ENCODE data around the gene FJX1.

FJX1 gene

DNA sequence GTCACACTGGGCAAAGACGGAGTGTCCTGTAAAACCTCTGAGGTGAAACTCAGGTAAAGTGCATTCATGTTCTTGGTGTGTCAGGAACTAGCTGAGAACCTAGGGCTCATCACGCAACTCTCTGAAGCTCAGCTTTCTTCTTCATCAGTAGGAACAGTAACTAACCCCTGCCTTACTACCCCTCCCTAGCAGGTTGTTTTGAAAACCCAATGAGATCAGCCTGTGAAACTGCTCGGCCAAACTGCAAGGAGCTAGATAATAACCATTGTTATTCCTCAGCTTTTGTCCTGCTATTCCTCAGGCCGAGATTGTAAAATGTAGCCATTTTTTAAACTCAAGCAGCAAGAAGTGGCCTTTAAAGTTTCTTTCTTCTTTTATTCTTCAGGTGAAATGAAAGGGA lies 9.8 kb upstream of the FJX1 start:
- no peak for DNase-seq

DNA sequence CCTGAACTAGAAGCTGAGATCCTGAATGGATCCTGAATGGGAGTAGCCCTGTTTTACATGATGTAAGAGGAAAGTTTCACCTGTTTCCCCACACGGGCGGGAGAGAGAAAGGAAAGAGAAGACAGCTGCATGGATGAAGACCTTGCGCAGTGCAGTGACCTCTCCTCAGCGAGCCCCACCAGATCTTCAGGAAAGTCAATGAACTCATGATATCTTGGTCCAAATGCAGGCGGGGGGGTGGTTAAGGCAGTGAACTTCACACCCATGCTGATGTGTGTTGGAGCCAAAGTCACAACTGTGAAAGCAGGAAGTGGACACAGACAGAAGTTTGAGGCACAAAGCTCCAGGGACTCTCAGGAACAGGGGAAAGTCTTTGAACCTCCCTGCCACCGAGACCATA lies 8.6 kb upstream of the FJX1 start:
- DNase-seq = no peak

DNA sequence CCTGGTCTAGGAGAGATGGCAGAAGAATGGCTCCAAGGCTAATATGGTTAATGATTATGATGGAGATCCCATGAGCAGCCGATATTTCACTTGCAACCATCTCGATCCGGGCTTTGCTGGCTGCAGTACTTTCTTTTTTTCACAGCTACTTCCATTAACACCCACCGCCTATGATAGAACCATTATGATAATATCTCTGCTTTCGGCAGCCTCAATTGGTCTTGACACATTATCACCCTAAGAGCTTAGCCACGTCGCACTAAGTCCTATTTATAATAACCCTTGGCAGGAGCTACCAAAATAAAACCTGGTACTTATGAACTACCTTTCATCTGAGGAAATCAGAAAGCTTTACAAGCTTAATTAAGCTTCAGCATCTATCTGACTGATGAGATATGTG lies 7.6 kb upstream of the FJX1 start:
- no peak for DNase-seq

DNA sequence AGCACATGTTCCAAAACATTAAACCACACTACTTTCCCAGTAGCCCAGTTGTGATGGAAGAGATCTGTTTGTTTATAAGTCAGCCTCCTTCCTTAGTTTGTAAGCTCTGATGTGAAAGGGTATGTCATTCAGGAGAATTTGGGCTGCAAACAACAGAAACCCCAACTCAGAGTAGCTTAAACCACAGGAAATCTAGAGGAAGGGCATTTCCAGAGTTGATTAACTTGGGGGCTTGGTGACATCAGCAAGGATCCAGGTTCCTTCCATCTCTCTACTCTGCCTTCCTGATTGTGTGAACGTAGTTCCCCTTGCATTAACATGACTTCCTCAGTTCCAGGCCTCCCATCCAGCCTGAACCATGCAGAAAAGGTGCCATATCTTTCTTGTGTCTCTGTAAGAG lies 6.5 kb upstream of the FJX1 start:
- no peak for DNase-seq

DNA sequence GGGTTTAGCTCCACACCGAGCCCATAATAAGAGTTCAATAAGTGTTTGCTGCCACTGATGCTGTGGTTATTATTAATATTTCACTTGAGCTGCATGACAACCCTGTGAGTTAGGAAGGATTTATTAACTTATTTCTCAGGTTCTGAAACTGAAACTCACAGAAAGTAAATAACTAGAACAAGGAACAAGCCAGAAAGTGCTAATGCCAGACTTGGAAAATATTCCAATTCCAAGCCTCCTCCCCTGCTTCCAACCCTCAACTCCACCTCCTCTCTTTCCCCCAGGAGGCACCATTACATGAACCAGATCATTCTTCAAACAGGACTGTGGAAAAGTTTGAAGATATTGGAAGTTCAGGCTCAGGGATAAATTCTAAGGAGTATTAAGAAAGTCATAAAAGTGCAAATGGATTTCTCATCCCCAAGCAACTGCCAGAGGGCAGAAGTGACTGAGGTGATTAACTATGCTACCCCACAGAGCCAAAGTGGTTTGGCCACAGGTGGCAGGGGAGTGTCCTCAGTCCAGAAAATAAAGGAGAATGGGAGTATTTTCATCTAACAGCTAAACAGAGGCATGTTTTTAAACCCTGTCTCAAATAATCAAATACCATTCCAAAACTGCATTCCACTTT lies 3.2 kb upstream of the FJX1 start:
- no peak for DNase-seq

DNA sequence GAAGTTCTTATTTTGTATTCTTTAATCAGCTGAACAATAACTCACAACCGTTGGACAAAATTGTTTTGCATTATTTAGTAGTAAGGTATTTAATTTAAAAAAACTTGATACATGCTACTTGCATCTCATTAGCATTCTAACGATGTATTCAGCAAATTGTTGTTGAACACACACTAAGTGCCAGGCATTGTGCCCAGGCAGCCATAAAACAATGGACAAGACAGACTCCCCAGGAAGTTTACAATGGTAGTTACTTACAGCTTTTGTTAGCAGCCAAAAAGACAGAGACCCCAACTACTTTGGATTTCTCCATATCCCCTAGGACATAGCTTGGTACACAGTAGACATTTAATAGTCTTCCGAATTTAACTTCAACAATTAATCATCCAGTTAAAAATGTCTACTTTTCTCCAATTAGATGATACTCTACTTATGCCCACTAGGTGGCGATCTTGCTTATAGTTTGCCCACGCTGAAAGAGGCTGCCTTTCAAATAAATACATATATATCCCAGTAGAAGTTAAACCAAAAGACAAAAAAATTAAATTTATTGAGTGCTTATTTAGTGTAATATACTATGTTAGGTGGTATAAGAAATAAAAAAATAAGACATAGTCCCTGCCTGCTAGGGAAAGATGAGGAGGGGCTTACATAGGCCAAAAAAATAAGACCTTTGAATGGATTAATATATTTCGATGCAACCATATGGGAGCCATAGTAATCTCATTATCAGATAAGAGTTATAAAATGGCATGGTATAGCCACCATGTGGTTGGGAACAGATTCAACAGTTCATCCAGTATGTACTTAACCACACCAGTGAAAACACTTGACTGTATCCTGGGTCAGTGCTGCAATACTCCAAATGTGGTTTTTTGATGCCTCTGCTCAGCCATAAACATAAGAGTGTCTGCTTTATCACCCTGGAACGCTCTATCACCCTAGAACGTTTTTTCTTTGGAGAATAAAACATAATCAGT lies 2.0 kb upstream of the FJX1 start:
- DNase-seq = peak in 2 of 6 experiments; percentile 44 to 49

DNA sequence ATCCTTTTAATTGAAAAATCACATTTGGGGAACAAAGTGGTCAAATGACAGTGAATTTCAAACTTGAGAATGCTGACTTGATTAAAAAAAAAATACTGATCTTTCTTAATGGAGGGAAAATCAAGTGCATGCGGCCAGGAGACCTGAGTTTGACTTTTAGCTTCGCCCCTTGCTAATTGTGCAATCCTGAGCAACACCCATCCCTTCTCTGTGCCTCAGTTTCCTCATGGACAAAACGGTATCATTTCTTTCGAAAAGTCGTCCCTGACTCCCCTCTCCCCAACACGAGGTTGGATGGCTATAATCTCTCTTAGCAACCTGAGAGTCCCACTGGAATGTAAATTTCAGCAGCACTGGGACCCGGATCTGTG lies 959 bp upstream of the FJX1 start:
- no peak for DNase-seq

DNA sequence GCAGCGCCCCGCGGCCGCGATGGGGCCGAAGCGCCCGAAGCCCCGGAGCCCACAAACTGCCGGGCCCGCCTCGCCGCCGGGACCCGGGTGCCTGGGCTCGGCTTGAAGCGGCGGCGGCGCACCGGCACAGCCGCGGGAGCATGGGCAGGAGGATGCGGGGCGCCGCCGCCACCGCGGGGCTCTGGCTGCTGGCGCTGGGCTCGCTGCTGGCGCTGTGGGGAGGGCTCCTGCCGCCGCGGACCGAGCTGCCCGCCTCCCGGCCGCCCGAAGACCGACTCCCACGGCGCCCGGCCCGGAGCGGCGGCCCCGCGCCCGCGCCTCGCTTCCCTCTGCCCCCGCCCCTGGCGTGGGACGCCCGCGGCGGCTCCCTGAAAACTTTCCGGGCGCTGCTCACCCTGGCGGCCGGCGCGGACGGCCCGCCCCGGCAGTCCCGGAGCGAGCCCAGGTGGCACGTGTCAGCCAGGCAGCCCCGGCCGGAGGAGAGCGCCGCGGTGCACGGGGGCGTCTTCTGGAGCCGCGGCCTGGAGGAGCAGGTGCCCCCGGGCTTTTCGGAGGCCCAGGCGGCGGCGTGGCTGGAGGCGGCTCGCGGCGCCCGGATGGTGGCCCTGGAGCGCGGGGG lies 346 bp downstream of the FJX1 start:
- DNase-seq = peak in 3 of 6 experiments; percentile 19 to 25 (median 21)

DNA sequence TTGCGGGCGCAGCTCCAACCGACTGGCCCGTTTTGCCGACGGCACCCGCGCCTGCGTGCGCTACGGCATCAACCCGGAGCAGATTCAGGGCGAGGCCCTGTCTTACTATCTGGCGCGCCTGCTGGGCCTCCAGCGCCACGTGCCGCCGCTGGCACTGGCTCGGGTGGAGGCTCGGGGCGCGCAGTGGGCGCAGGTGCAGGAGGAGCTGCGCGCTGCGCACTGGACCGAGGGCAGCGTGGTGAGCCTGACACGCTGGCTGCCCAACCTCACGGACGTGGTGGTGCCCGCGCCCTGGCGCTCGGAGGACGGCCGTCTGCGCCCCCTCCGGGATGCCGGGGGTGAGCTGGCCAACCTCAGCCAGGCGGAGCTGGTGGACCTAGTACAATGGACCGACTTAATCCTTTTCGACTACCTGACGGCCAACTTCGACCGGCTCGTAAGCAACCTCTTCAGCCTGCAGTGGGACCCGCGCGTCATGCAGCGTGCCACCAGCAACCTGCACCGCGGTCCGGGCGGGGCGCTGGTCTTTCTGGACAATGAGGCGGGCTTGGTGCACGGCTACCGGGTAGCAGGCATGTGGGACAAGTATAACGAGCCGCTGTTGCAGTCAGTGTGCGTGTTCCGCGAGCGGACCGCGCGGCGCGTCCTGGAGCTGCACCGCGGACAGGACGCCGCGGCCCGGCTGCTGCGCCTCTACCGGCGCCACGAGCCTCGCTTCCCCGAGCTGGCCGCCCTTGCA lies 1.0 kb downstream of the FJX1 start:
- peak in 1 of 6 experiments; percentile 21 for DNase-seq

DNA sequence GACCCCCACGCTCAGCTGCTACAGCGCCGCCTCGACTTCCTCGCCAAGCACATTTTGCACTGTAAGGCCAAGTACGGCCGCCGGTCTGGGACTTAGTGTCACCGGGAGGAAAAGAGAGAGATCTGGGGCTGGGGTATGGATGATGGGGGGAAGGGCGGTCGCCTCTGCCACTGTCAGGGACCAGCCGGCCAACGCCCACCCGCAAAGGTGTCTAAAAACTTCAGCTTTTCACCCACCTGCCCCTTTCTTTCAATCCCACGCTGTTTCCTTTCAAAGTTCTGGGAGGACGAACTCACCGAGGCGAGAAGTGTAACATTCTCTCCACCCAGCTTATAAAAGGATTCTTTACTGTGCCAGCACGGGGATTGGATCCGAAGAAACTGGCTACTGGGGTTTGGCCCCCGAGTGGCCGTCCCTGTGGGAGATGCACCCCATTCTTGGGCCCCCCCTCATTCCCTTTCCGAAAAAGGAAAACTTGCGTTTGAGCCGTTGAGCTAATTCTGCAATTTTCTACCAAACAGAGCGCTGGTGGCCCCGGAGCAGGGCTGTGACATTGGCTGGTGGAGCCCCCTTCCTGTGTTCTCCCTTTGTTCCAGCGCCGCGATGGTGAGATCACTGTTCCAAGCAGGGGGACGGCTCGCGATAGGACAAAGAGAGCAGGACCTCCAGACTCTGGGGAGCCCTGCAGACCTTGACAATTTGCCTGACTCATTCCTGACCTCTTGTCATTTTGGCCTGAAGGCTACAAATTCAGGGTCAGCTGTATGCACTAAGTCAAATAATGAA lies 1.8 kb downstream of the FJX1 start:
- no peak for DNase-seq

DNA sequence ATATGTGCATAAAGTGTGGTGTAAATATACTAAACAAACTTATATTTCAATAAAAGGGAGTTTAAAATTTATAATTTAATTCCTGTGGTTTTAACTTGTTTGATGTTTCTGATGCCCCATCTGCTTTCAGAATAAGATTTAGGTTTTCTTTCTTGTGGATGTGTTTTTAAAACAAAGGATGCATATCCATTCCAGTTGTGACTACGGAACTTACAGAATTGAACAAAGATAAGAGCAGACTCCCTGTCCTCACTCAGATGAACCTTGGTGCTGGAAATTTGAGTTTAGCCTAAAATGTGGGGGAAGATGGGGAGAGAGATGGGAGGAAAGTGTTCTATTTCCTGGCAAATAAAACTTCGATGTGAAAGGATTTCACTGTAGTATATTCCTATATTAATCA lies 2.5 kb downstream of the FJX1 start:
- DNase-seq = no peak

DNA sequence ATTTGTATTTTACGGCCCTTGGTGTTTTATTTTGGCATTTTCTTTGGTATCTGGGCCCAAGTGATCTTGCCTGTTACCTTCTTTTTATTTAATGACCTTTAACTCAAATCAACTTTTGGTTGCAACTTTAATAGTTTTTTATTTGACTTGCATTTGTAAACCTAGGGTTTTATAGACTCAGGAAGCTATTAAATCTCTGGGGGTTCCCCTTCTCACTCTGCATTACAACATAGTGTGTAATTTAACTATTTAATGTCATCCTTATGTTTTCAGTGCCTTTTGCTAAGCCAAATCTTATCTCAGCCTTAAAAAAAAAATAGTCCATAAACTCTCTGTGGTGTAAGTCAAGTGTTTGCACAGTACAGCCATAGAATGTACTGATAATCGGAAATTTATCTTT lies 3.4 kb downstream of the FJX1 start:
- no peak for DNase-seq

DNA sequence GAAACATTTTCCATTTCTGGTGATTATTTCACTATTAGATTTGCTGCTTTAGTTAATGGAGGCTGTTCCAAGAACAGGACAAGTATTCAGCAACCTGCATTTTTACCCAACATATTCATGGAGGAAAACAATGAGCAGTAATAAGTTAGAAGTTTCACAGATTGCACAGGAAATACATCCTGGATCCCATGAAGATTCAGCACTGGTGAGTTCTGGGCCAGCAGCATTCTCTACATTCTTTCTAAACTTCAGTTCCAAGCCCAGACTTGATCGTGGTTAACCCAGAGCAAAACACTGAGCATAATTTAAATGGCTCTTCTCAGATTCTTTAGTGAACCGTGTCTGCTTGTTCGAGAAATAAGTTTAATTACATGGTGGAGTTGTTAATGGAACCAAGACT lies 3.8 kb downstream of the FJX1 start:
- DNase-seq = no peak

DNA sequence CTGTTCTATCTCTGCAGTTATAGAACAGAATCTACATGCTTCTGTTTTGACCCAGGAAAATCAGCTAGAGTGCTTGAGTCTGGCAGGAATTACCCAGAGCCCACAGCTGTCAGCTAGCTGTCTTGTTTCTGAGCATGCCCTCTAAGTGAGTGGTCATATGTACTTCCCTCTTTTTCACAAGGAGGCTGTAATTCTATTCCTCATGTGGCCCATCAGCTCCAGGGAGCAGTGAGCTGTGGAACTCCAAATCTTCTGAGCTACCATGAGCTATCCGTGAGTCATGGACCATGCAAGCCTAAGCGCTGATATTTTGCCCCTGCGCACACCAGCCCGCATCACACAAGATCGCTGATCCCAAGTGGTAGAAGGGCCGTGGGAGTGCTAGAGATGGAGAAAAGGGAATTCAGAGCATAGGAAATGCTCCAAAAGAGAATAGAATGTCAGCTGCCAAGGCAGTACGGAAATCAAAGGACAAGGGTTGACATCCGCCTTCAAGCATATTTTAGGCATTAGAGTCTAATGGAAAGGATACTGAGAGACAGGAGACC lies 5.4 kb downstream of the FJX1 start:
- no peak for DNase-seq

DNA sequence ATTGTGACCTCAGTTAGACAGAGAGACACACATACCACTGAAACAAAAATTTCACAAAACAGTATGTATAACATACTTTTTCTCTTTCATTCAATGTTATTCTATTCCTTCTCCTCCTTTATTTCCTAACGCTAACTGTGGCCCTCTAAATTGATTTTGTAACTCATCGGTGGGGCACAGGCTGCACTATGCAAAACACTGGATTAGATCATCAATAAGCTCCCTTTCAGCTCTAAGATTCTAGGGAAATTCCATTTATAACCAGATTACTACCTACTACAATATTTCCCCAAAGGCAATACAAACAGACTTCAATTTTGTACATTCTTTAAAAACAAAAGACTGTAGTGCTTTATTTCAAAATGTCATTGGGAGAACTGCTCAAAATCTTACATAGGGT lies 6.1 kb downstream of the FJX1 start:
- no peak for DNase-seq

DNA sequence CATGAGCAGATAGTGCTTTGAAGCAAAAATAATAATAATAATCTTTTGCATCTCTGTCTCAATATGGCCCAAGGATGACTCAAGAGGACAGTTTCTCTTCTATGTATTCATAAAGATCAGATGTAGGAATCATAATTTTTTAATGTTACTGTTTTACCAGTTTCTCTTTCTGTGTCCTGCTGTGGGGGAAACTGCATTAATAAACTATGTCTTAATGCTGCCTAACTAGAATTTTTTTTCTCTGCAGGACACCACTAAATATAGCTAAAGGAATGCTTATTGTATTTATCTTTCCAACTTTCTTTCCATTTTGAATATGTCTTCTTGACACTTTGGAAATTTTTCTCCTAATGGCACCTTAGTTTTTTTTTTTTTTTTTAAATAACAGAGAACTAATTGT lies 6.5 kb downstream of the FJX1 start:
- DNase-seq = no peak

DNA sequence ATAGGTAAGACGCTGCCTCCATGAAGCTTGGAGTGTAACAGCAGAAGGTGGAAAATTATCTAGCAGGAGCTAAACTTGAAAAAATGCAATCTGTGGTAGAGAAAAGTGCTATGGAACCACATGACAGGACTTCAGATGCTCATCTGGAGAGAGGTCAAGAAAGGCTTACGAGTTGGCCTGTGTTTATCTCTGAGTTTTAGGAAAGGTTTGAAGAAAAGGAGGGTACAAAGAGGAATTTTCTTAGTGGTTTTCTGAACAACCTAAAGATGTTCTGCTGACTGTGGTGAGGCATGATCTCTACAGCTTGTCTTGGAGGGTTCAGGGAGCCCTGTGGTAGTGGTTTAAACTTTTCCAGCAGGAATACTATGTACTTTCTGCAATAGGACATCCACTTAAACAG lies 8.2 kb downstream of the FJX1 start:
- DNase-seq = no peak

DNA sequence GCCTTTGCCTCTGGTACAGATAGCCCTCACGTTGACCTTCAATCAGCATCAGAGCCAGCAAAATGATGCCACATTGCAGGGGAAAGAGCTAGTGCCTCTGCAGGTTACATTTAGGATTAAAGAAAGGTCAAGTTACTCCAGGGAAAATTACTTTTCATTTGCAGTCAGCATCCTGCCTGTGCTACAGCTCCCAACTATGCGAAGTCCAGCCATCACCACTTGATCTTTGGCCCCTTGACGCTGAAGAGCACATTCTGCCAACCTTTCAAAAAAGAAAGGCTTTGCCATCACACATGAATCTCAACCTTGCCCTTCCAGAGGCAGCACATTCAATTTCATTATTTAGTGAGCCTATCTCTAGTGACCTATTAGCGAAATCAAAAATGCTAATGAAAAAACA lies 11.3 kb downstream of the FJX1 start:
- DNase-seq = no peak

DNA sequence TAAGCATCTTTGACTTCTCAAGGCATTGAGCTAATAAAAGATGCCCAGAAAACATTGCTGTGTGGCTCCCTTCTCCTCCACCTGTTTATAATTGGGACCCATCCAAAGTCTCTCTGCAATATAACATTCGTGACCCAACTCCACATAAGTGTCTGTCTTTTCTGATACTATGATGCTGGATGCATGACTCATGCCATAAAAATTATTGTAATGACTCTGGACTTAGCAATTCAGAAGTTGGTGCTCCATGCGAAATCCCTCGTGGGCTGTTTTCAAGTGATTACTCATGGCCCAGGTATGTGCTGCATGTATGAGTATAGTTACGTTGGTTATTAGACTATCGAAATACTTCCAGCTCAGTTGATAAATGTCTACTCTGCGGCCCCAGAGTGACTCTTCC lies 11.7 kb downstream of the FJX1 start:
- DNase-seq = no peak

DNA sequence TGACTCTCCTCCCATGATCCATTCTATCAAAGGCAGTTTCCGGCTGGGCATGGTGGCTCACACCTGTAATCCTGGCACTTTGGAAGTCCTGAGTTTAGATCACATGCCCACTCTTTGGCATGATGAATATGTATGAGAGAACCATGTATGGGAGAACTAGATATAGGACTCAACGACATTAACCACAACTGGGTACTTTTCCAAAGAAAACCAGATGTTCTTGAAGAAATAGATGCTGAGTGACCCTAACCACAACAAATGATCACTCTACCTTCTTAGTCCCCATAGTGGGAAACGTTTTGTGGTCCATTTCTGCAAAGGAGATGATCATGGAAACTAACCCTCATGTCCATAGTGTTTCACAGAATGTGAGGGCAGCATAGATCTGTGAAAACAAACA lies 13.6 kb downstream of the FJX1 start:
- no peak for DNase-seq

DNA sequence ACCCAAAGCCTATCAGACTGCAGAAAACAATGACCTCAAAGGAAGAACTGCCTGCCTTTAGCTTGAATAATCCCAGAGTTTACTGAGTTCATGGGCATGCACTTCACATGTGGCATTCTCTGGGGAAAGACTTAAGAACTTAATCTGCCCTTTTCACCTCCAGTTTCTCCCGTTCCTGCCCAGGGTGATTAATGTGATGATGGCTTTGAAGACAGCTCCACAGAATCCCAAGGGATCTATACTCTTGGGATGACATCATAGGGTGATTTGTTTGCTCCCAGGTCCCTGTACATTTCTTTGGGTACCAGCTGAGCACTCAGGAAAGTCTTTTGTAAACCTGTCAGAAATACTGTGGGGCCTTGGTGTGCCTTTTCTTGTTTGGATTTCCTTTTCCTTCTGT lies 14.0 kb downstream of the FJX1 start:
- DNase-seq = no peak

DNA sequence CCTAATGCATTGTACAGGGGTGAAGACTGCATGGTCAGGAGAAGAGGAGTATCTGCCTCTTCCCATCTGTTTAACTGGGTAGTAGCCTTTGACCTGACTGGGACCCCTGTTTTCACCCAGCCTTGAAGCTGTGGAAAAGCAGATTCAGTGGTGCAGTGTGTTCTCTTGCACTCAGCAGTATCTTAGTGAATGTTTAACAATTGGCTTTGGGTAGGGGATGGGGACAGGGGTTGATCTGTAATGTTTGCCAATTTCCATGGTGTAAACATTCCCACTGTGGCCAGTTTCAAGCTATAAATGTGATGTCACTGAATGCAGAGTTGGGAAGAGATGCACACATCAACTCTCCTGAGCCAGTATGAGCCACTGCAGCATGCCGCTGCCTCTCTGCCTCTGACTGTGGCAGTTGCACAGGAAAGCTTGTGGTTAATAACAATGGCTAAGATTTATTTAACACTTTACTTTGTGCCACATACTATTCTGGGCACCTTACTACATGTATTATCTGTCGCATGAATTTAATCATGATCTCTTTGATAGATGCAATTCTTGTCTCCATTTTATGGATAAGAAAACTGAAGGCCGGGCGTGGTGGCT lies 15.7 kb downstream of the FJX1 start:
- DNase-seq = no peak

All from stimulated activated naive CD4-positive, alpha-beta T cell (primary cell).